HepG2 (cell line): Measurements from ENCODE around the gene CEP63. TPM values are rescaled to one million over a fixed set of nuclear protein-coding genes. Genes with fewer than 3 reads are reported as not detected.

Experiments used
- ATAC-seq: fragments of 200-7000 bp; cut with Tn5 transposase; 3 replicates; pipeline ENCODE4 v1.9.1; 2020; ENCODE audit warnings: mild to moderate bottlenecking, moderate library complexity
- BruUV-seq: library from RNA; stranded (reverse); fragments of 400-500 nt; replicated peaks from 2 replicates; lab custom pipeline; 2021; lab: Mats Ljungman, UMichigan
- CTCF ChIA-PET: fragments of 300-600 bp; formaldehyde crosslinking; extraction: SDS; loops from one replicate; lab custom pipeline; 2021; ENCODE audit warnings: low total read pairs, inconsistent platforms, low intra/inter-chr PET ratio; lab: Yijun Ruan, JAX
- POLR2A ChIA-PET: fragments of 350-600 bp; sonication (Branson Sonifier 250); formaldehyde crosslinking; loops from one replicate; lab custom pipeline; 2020; ENCODE audit warnings: antibody characterized with exemption, inconsistent platforms; lab: Yijun Ruan, JAX
- DNase-seq: peaks from one replicate; pipeline ENCODE4 v3.0.0-alpha.2; 2015; ENCODE audit warnings: low spot score
- FAIRE-seq: peaks from 3 replicates; lab custom pipeline; 2011; peaks lifted over from hg19 to GRCh38; lab: Jason Lieb, UNC
- H2AFZ ChIP-seq: one replicate; pipeline ENCODE4 v1.6.1; 2011; ENCODE audit warnings: low read length, inconsistent platforms
- H3K27ac ChIP-seq: fragments of 300-600 bp; 3 replicates; pipeline ENCODE4 v1.8.0; 2011; ENCODE audit warnings: mixed run types, mild to moderate bottlenecking, mixed read lengths, low read length, inconsistent platforms; ENCODE audit not compliant: insufficient read depth; ENCODE audit errors: extremely low read length
- H3K27me3 ChIP-seq, 2 experiments: fragments of 200-600 bp in 1 of 2; 2 replicates in 1 of 2; 3 replicates in 1 of 2; pipeline versions ENCODE4 v1.6.0 to v1.8.0; 2011; ENCODE audit warnings: low read length in 2 of 2, mild to moderate bottlenecking in 2 of 2, moderate library complexity in 2 of 2, inconsistent platforms in 1 of 2; ENCODE audit not compliant: insufficient read depth in 2 of 2, control insufficient read depth in 1 of 2
- H3K36me3 ChIP-seq, 2 experiments: fragments of 200-600 bp in 1 of 2; replicated peaks in 1 of 2; 2 replicates in 1 of 2; 3 replicates in 1 of 2; pipeline versions ENCODE4 v1.5.1 to v1.8.0; 2011; ENCODE audit warnings: low read length in 2 of 2, inconsistent platforms in 1 of 2; ENCODE audit not compliant: insufficient read depth in 2 of 2, control insufficient read depth in 1 of 2
- H3K4me1 ChIP-seq: 2 replicates; pipeline ENCODE4 v1.5.1; 2012; ENCODE audit warnings: low read length, inconsistent platforms; ENCODE audit not compliant: insufficient read depth
- H3K4me2 ChIP-seq: 2 replicates; pipeline ENCODE4 v1.6.0; 2011; ENCODE audit warnings: low read depth, low read length, inconsistent platforms
- H3K4me3 ChIP-seq, 3 experiments: fragments of 200-600 bp in 1 of 3; sonication (generic), shearing (Covaris generic) in 1 of 3; replicated peaks in 1 of 3; 2 replicates each; pipeline ENCODE4 v1.5.1; 2011 to 2016; ENCODE audit warnings: low read length in 3 of 3, inconsistent platforms in 2 of 3, low read depth in 2 of 3, mild to moderate bottlenecking in 2 of 3, control low read depth in 1 of 3, mixed read lengths in 1 of 3; ENCODE audit not compliant: insufficient read depth in 1 of 3
- H3K79me2 ChIP-seq: one replicate; pipeline ENCODE4 v1.6.1; 2011; ENCODE audit warnings: low read length, inconsistent platforms; ENCODE audit not compliant: insufficient read depth
- H3K9ac ChIP-seq: 2 replicates; pipeline ENCODE4 v1.6.0; 2011; ENCODE audit warnings: mild to moderate bottlenecking, low read depth, low read length, inconsistent platforms; ENCODE audit not compliant: insufficient read depth
- H3K9me3 ChIP-seq: 2 replicates; pipeline ENCODE4 v1.5.1; 2012; ENCODE audit warnings: mild to moderate bottlenecking, low read length
- H4K20me1 ChIP-seq: 2 replicates; pipeline ENCODE4 v1.6.0; 2011; ENCODE audit warnings: inconsistent platforms, mild to moderate bottlenecking, low read length, moderate library complexity; ENCODE audit not compliant: insufficient read depth
- ATRX ChIP-seq: sonication (generic); formaldehyde crosslinking; IDR thresholded peaks from 2 replicates; pipeline ENCODE4 v1.4.0; 2020; ENCODE audit warnings: missing genetic modification reagents, borderline replicate concordance
- CHCHD3 ChIP-seq: sonication (generic); formaldehyde crosslinking; IDR thresholded peaks from 2 replicates; pipeline ENCODE4 v1.8.0; 2022; ENCODE audit warnings: mild to moderate bottlenecking, missing genetic modification reagents, moderate library complexity
- HNF4A ChIP-seq: sonication (generic); formaldehyde crosslinking; IDR thresholded peaks from 2 replicates; pipeline ENCODE4 v1.4.0; 2020; ENCODE audit warnings: missing genetic modification reagents
- IRF9 ChIP-seq: sonication (generic); formaldehyde crosslinking; IDR thresholded peaks from 2 replicates; pipeline ENCODE4 v1.8.0; 2022; ENCODE audit warnings: missing genetic modification reagents, mild to moderate bottlenecking, borderline replicate concordance
- MED1 ChIP-seq: sonication (generic); formaldehyde crosslinking; IDR thresholded peaks from 2 replicates; pipeline ENCODE4 v1.4.0; 2020; ENCODE audit warnings: missing genetic modification reagents
- NAIF1 ChIP-seq: sonication (generic); formaldehyde crosslinking; IDR thresholded peaks from 2 replicates; pipeline ENCODE4 v1.5.0; 2020; ENCODE audit warnings: mild to moderate bottlenecking, missing genetic modification reagents, borderline replicate concordance
- RNF2 ChIP-seq: fragments of 450-650 bp; conservative IDR thresholded peaks from 2 replicates; pipeline ENCODE4 v1.6.1; 2016; ENCODE audit warnings: low read depth
- STAG1 ChIP-seq: sonication (generic); formaldehyde crosslinking; IDR thresholded peaks from 2 replicates; pipeline ENCODE4 v1.4.0; 2020; ENCODE audit warnings: missing genetic modification reagents
- STAT5B ChIP-seq: sonication (generic); formaldehyde crosslinking; IDR thresholded peaks from 2 replicates; pipeline ENCODE4 v1.4.0; 2020; ENCODE audit warnings: missing genetic modification reagents
- TCF7L2 ChIP-seq: IDR thresholded peaks from 2 replicates; pipeline ENCODE4 v1.6.1; 2011; ENCODE audit warnings: mild to moderate bottlenecking, low read depth, low read length, moderate library complexity
- THAP8 ChIP-seq: sonication (generic); formaldehyde crosslinking; IDR thresholded peaks from 2 replicates; pipeline ENCODE4 v1.5.1; 2020; ENCODE audit warnings: missing genetic modification reagents, mild to moderate bottlenecking, borderline replicate concordance
- ZBTB2 ChIP-seq: sonication (generic); formaldehyde crosslinking; IDR thresholded peaks from 2 replicates; pipeline ENCODE4 v1.8.0; 2022; ENCODE audit warnings: low read depth, missing genetic modification reagents
- ZNF232 ChIP-seq: sonication (generic); formaldehyde crosslinking; IDR thresholded peaks from 2 replicates; pipeline ENCODE4 v1.4.0; 2020; ENCODE audit warnings: missing genetic modification reagents, borderline replicate concordance
- ZNF512B ChIP-seq: sonication (generic); formaldehyde crosslinking; IDR thresholded peaks from 2 replicates; pipeline ENCODE4 v1.5.1; 2020; ENCODE audit warnings: missing genetic modification reagents, mild to moderate bottlenecking, borderline replicate concordance
- ZNF740 ChIP-seq: sonication (generic); formaldehyde crosslinking; IDR thresholded peaks from 2 replicates; pipeline ENCODE4 v1.4.0; 2020; ENCODE audit warnings: missing genetic modification reagents
- ZNF749 ChIP-seq: sonication (generic); formaldehyde crosslinking; IDR thresholded peaks from 2 replicates; pipeline ENCODE4 v1.8.0; 2022; ENCODE audit warnings: mild to moderate bottlenecking, missing genetic modification reagents, moderate library complexity, borderline replicate concordance
- ZNF773 ChIP-seq: sonication (generic); formaldehyde crosslinking; IDR thresholded peaks from 2 replicates; pipeline ENCODE4 v1.4.0; 2020; ENCODE audit warnings: missing genetic modification reagents, borderline replicate concordance
- in situ Hi-C: cut with HindIII; loops from 2 replicates; pipeline ENCODE4 v1.10.0; 2017; ENCODE audit warnings: low pct_unique_long_range_greater_than_20kb; ENCODE audit not compliant: extremely low pct_ligation_motif_present
- intact Hi-C: fragments of 100-400 bp; cut with micrococcal nuclease; formaldehyde crosslinking; loops from one replicate; pipeline ENCODE4 v1.10.0; 2022; ENCODE audit not compliant: unreplicated experiment
- polyA plus RNA-seq, 8 experiments: library from polyadenylated mRNA; depleted of rRNA in 3 of 8; stranded (reverse) in 7 of 8; unstranded in 1 of 8; fragments of >200 nt; fragmentation: Illumina TruSeq in 4 of 8; extraction: Trizol in 4 of 8; gene quantifications; 2 replicates each; pipeline versions ENCODE4 v1.2.1 to v1.2.3, GENCODE V29; 2011 to 2016; ENCODE audit warnings: low read depth in 4 of 8, missing spikeins in 1 of 8, mixed read lengths in 1 of 8; ENCODE audit not compliant: insufficient read depth in 1 of 8
- total RNA-seq, 5 experiments: library from RNA; depleted of rRNA; stranded (reverse); fragments of >200 nt; fragmentation: Illumina TruSeq; extraction: Trizol; gene quantifications; 2 replicates each; pipeline ENCODE4 v1.2.3, GENCODE V29; 2016; ENCODE audit warnings: low read depth in 1 of 5

CEP63 gene
- total and polyA plus RNA-seq, 2 of the 13 experiments (the other 11 are each of a cell fraction or from before 2014, with no cell fraction given): 7.2 to 18.4 TPM

- no peak for TF ChIP-seq ZNF512B (CRISPR knock-in tag)
- TF ChIP-seq MED1 (CRISPR knock-in tag): no peak
These were observed 8.6 kb downstream of the CEP63 start (continued) for GRCh38 chr3:134494495-134494894.

- Histone ChIP-seq H3K36me3 (0 out of 5 replicates have a peak, but pooled peaks cover 0 to 7% of the 10 kb centered on the region in 2 experiments), H3K4me2 (no peak overlapping the region), H3K27me3 (no peaks in the 10 kb centered on the region), H3K4me1 (no peaks in the 10 kb centered on the region), H3K9me3 (no peaks in the 10 kb centered on the region), H2AFZ (no peak overlapping the region), H3K9ac (no peak overlapping the region), H3K79me2 (peaks cover 42% of the 10 kb centered on the region), H3K4me3 (no peak overlapping the region), H4K20me1 (0 out of 2 replicates have a peak, but pooled peaks cover 7% of the 10 kb centered on the region), H3K27ac (no peak overlapping the region)
- FAIRE-seq: no peak
- in situ Hi-C loops: no loop called here
- no peak for TF ChIP-seq CHCHD3 (CRISPR knock-in tag)
- no peak for TF ChIP-seq TCF7L2
- no peak for TF ChIP-seq ATRX
- TF ChIP-seq IRF9 (CRISPR knock-in tag): no peak
- no peak for TF ChIP-seq ZNF232 (CRISPR knock-in tag)
- no peak for TF ChIP-seq NAIF1
- no peak for TF ChIP-seq STAT5B
- TF ChIP-seq ZNF773 (CRISPR knock-in tag): no peak
- no peak for TF ChIP-seq ZNF740 (CRISPR knock-in tag)
- no peak for TF ChIP-seq STAG1
- TF ChIP-seq HNF4A (CRISPR knock-in tag): no peak
- TF ChIP-seq ZBTB2 (CRISPR knock-in tag): no peak
- TF ChIP-seq RNF2: no peak
- TF ChIP-seq ZNF749: no peak
- no peak for TF ChIP-seq THAP8 (CRISPR knock-in tag)
- no peak for ATAC-seq
- POLR2A ChIA-PET: no interaction called here
- DNase-seq: no peak
- intact Hi-C loops: no loop called here
- CTCF ChIA-PET: no interaction called here
- BruUV-seq: no TSS peak
These were observed 10.1 kb downstream of the CEP63 start for GRCh38 chr3:134495980-134496379.
